ENCODE data around the gene JAKMIP1.

JAKMIP1 gene

DNA sequence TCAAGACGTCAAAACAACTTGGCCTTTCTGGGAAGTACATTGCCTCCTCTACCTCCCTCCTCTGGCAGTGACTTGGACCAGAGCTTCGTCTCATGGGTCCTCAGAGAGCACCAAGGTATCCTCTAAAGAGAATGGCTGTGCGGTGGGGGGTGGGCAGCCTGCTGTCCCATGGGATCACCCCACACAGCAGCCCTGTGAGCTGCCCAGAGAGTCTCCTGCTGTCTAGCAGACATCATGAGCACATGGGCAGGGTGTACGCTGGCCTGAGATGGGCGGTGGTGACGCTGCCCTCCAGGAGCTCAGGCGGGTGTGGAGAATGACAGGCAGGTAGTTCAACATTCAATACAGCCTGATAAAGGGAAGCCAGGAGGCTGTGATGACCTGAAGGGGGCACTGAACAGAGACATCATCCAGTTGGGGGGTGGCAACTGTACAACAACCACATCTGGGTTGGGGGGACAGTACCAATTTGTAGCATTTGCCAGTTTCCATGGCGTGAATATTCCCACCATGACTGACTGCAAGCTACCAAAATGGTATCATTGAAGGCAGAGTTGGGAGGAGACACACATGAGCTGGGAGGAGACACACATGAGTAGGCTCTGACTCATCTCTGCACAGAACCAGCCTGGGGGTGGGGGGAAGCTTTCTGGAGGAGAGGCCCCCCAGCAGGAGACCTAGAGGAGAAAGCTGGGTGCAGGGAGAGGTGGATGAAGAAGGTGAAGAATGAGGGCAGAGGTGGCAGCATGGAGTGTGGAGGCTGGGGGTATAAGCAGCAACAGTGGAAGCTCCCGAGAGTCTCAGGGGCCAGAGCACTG lies 218.0 kb downstream of the JAKMIP1 start:
- DNase-seq = no peak

DNA sequence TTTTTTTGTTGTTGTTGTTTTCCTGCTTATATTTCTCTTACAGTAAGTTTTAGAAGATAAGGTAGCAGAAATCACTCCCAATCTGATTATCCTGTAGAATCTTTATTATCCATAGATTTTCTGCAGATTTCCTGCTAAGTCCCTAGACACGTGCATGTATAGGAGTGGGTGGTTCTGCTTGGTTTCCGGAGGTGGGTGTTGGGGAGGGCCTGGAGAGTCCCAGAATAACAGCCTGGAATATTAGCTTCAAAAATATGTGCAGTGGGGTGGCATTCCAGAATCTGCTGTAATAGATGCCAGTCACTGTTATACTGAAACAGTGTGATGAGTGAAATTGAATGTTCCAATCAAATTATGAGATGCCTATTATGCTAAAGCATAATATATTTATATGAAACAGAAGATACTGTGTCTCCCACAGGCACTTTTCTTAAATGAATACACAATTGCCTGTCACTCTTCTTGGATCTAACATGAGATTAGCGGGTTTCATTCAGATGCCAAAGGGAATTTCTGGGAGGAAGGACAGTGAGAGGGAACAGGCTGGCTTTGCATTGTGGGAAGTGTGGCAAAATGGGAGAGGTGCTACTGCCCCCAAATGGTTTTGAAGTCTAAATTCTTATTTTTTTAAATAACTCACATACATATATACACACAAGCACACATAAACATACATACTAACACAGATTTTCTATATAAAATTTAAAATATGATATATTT lies 219.8 kb downstream of the JAKMIP1 start:
- DNase-seq = no peak

DNA sequence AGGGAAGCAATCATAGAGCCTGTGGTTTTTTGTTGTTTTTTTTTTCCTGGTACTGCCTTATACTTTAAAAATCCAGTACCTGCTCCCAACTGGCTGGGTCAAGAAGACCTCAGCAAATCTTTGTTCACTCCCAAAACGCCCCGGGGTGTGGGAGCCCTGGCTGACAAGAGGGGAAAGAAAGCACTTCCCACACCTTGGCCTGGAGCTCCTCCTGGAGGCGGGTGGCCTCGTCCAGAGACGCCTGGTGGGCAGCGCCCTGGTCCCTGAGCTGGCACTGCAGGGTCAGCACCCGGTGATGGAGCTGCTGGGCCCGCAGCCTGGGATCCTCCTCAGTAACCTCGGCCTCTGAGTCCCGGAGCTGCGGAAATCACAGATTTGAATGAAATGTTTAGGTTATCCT lies 220.4 kb downstream of the JAKMIP1 start:
- no peak for DNase-seq

DNA sequence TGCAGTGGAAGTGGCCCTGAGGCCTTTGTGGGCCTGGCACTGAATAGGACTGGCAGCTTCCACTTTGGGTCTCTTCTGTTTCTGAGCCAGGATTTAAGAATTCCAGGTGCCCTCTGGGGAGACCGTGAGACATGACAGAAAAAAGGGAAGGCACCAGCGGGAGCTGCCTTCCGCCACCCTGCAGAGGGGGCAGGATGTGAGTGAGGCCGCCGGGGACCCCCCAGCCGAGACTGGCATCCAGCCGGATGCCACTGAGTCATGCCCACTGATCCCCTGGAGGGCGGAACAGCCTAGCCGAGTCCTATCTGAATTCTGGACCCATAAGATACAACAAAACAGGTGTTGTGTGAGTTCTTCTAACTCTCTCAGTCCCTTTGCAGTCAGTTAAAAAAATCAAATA lies 223.4 kb downstream of the JAKMIP1 start:
- no peak for DNase-seq

DNA sequence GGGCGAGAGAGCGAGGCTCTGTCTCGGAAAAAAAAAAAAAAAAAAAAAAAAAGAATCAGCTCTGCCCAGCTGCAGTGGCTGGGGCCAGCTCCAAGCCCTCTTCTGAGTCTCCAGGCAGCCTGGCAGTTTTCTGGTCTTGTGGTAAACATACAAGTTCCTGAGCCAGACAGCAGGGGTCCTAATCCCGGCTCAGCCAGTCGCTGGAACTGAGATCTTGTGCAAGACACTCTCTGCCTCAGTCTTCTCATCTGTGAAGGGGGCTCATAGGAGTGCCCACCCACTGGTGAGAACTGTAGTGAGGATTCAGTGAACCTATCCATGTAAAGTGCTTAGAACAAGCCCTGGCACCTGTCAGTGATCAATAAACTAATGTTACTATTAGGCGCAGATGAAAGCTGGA lies 223.9 kb downstream of the JAKMIP1 start:
- DNase-seq = no peak
